Measurements from ENCODE around the gene PTER. TPM values are rescaled to one million over a fixed set of nuclear protein-coding genes. Genes with fewer than 3 reads are reported as not detected.

The PTER gene
- total and polyA plus RNA-seq, 9 of the 15 experiments (the other 6 are each of a cell fraction or from before 2014, with no cell fraction given) = 15.5 to 42.1 (median 28.6) TPM

- POLR2A ChIA-PET = interaction anchor here (0.8 to 1.1 kb wide), 2 partner anchors 13 to 26 kb away, joined by 3 read pairs; no protein-coding TSS in a partner anchor
- H3K79me2 ChIP-seq (ENCODE audit: control insufficient read depth, insufficient read depth, low read length) = no peaks in the 10 kb centered on the region
- H3K9me1 ChIP-seq (ENCODE audit: control insufficient read depth, insufficient read depth, low read length) = no peaks in the 10 kb centered on the region
- no peak for TF ChIP-seq TFAM (CRISPR knock-in tag; conservative IDR thresholded peaks at IDR 0.05)
- no peak for TF ChIP-seq NRF1 (conservative IDR thresholded peaks at IDR 0.05 in 1 of 2, IDR thresholded peaks at IDR 0.05 in 1 of 2)
- no peak for TF ChIP-seq ZNF212 (CRISPR knock-in tag; IDR thresholded peaks at IDR 0.05)
- no peak for TF ChIP-seq ZNF347 (CRISPR knock-in tag; IDR thresholded peaks at IDR 0.05; ENCODE audit: low read depth)
- TF ChIP-seq GATA2 (CRISPR knock-in tag; IDR thresholded peaks at IDR 0.05) = no peak
- TF ChIP-seq PTTG1 (tag; IDR thresholded peaks at IDR 0.05; ENCODE audit: low read depth) = no peak
- TF ChIP-seq ZNF444 (CRISPR knock-in tag; IDR thresholded peaks at IDR 0.05) = no peak
- no peak for TF ChIP-seq ESRRA (IDR thresholded peaks at IDR 0.05; ENCODE audit: borderline replicate concordance, low read depth)
- no peak for TF ChIP-seq SMAD4 (CRISPR knock-in tag; conservative IDR thresholded peaks at IDR 0.05)
- no peak for TF ChIP-seq MTA3 (IDR thresholded peaks at IDR 0.05; ENCODE audit: borderline replicate concordance)
- TF ChIP-seq DNMT1 (IDR thresholded peaks at IDR 0.05) = no peak
- TF ChIP-seq WHSC1 (IDR thresholded peaks at IDR 0.05; ENCODE audit: low read length) = no peak
- TF ChIP-seq SIX5 (IDR thresholded peaks at IDR 0.05; ENCODE audit: borderline replicate concordance in 1 of 2, insufficient read depth in 1 of 2, low read depth in 1 of 2, low read length in 2 of 2) = no peak
- no peak for TF ChIP-seq SMAD3 (CRISPR knock-in tag; conservative IDR thresholded peaks at IDR 0.05)
- no peak for TF ChIP-seq ZBED1 (IDR thresholded peaks at IDR 0.05)
- TF ChIP-seq SNAPC5 (CRISPR knock-in tag; IDR thresholded peaks at IDR 0.05) = no peak
- TF ChIP-seq PRPF4 (IDR thresholded peaks at IDR 0.05; ENCODE audit: insufficient read depth, low read depth, low read length, poor library complexity, severe bottlenecking) = no peak
- TF ChIP-seq POLR3A (IDR thresholded peaks at IDR 0.05; ENCODE audit: borderline replicate concordance, extremely low read depth, insufficient read depth, insufficient read length) = no peak
- ATAC-seq (no peak), FAIRE-seq (no peak), DNase-seq (ENCODE audit: extremely low read depth in 1 of 4, low spot score in 3 of 4) (no peak)
- BruUV-seq (replicated peaks) = no TSS peak
- no peaks in the 10 kb centered on the region for H3K4me1 ChIP-seq (replicated peaks in 1 of 2; ENCODE audit: control insufficient read depth in 2 of 2, insufficient read depth in 2 of 2, low read length in 2 of 2)
- intact Hi-C loops (cut with micrococcal nuclease) = no loop called here
- no peaks in the 10 kb centered on the region for H3K27me3 ChIP-seq (ENCODE audit: control insufficient read depth in 2 of 2, insufficient read depth in 2 of 2, low read length in 2 of 2)
- no peak overlapping the region for H2AFZ ChIP-seq (ENCODE audit: low read depth, low read length)
- in situ Hi-C loops (cut with MboI) = no loop called here
- H3K9ac ChIP-seq (ENCODE audit: insufficient read depth in 1 of 2, low read depth in 2 of 2, low read length in 2 of 2) = no peak overlapping the region
- no peaks in the 10 kb centered on the region for H3K9me3 ChIP-seq (replicated peaks; ENCODE audit: control insufficient read depth, insufficient read depth, low read depth, low read length)
- 70% methylated on average over 5 of the region's 5 CpGs for WGBS (ENCODE audit: insufficient coverage, low coverage, missing lambda C conversion rate)
- CTCF ChIA-PET (ENCODE audit: low intra/inter-chr PET ratio) = no interaction called here
- no peaks in the 10 kb centered on the region for H4K20me1 ChIP-seq (replicated peaks; ENCODE audit: control insufficient read depth, insufficient read depth, low read length)
- H3K4me3 ChIP-seq = no peak overlapping the region
- H3K4me2 ChIP-seq (ENCODE audit: insufficient read depth, low read length) = no peak overlapping the region
- H3K27ac ChIP-seq (ENCODE audit: extremely low read depth, low read depth, low read length) = no peak overlapping the region
- H3K36me3 ChIP-seq (ENCODE audit: control insufficient read depth, insufficient read depth, low read length) = peaks cover 6% of the 10 kb centered on the region; the same call in 1 of the 3 replicates
These were observed 73.2 kb downstream of the PTER start for GRCh38 chr10:16509996-16510395.

Measured in K562 (cell line).